IPS-15b (cell line): ENCODE results near the gene SEPTIN1.
A peak's percentile ranks its signal among the peaks of the same experiment; 100 is the strongest.
"Not testable (repeated sequence)": the region's sequence is repeated elsewhere in the genome, so short reads cannot be mapped to it uniquely, and the experiment has no call there.

Experiments
- H3K27me3 ChIP-seq: one replicate; pipeline ENCODE4 v1.6.1; 2013; ENCODE audit warnings: low read length; ENCODE audit not compliant: control insufficient read depth, insufficient read depth
- H3K36me3 ChIP-seq: one replicate; pipeline ENCODE4 v1.6.1; 2013; ENCODE audit warnings: low read length; ENCODE audit not compliant: control insufficient read depth, insufficient read depth
- H3K4me1 ChIP-seq: one replicate; pipeline ENCODE4 v1.6.1; 2013; ENCODE audit warnings: mild to moderate bottlenecking, low read length; ENCODE audit not compliant: control insufficient read depth, insufficient read depth
- H3K4me3 ChIP-seq: one replicate; pipeline ENCODE4 v1.5.1; 2013; ENCODE audit warnings: low read depth, low read length
- H3K9ac ChIP-seq: one replicate; pipeline ENCODE4 v1.6.1; 2013; ENCODE audit warnings: low read depth, mild to moderate bottlenecking, low read length
- H3K9me3 ChIP-seq: one replicate; pipeline ENCODE4 v1.6.1; 2013; ENCODE audit warnings: mild to moderate bottlenecking, low read length; ENCODE audit not compliant: control insufficient read depth, insufficient read depth

Gene SEPTIN1

GRCh38 chr16:30397776-30398660 is 15.7 kb upstream of the SEPTIN1 start:
- Histone ChIP-seq H3K36me3 (peaks cover 13% of the 10 kb centered on the region), H3K27me3 (no peaks in the 10 kb centered on the region), H3K9ac (no peak overlapping the region), H3K4me3 (no peak overlapping the region), H3K9me3 (no peaks in the 10 kb centered on the region), H3K4me1 (peaks cover 5% of the 10 kb centered on the region)

GRCh38 chr16:30397056-30397455 is 14.7 kb upstream of the SEPTIN1 start:
- Histone ChIP-seq H3K36me3 (peaks cover 13% of the 10 kb centered on the region), H3K27me3 (no peaks in the 10 kb centered on the region), H3K4me1 (peaks cover 5% of the 10 kb centered on the region), H3K9ac (no peak overlapping the region), H3K9me3 (no peaks in the 10 kb centered on the region), H3K4me3 (no peak overlapping the region)

GRCh38 chr16:30396627-30397026 is 14.3 kb upstream of the SEPTIN1 start:
- not testable (repeated sequence) for H3K27me3 ChIP-seq, H3K9ac ChIP-seq, H3K4me1 ChIP-seq, H3K9me3 ChIP-seq
- H3K36me3 ChIP-seq, result peaks cover 13% of the 10 kb centered on the region
- peak overlapping the region; percentile 81 for H3K4me3 ChIP-seq

- H3K27me3 ChIP-seq, result no peaks in the 10 kb centered on the region
- H3K4me3 ChIP-seq, result peak overlapping the region; percentile 81
- peak overlapping the region; percentile 85 for H3K9ac ChIP-seq
- H3K4me1 ChIP-seq, result peaks cover 5% of the 10 kb centered on the region
- peaks cover 13% of the 10 kb centered on the region for H3K36me3 ChIP-seq
- H3K9me3 ChIP-seq, result no peaks in the 10 kb centered on the region
Observed at GRCh38 chr16:30395992-30396585, 13.7 kb upstream of the SEPTIN1 start.

- H3K4me3 ChIP-seq, result peak within 1 kb of the TSS; percentile 81
- H3K9me3 ChIP-seq, result no peaks in the 10 kb centered on the region
- no peaks in the 10 kb centered on the region for H3K27me3 ChIP-seq
- H3K4me1 ChIP-seq, result peaks cover 5% of the 10 kb centered on the region
- peaks cover 13% of the 10 kb centered on the region for H3K36me3 ChIP-seq
- H3K9ac ChIP-seq, result peak within 1 kb of the TSS; percentile 85
Observed at GRCh38 chr16:30395155-30395991, 13.0 kb upstream of the SEPTIN1 start, which contains the start of gene ZNF48. TSS of gene ZNF48 (plus strand) at chr16:30395420. CDS start at chr16:30395795, 375 bp downstream.

GRCh38 chr16:30394592-30395154 is 12.3 kb upstream of the SEPTIN1 start:
- H3K27me3 ChIP-seq, result no peaks in the 10 kb centered on the region
- H3K4me1 ChIP-seq, result peaks cover 5% of the 10 kb centered on the region
- peaks cover 13% of the 10 kb centered on the region for H3K36me3 ChIP-seq
- no peaks in the 10 kb centered on the region for H3K9me3 ChIP-seq
- H3K4me3 ChIP-seq, result peak overlapping the region; percentile 81
- H3K9ac ChIP-seq, result peak overlapping the region; percentile 82

- H3K36me3 ChIP-seq, result no peaks in the 10 kb centered on the region
- no peaks in the 10 kb centered on the region for H3K9me3 ChIP-seq
- no peaks in the 10 kb centered on the region for H3K27me3 ChIP-seq
- H3K9ac ChIP-seq, result no peak overlapping the region
- H3K4me3 ChIP-seq, result no peak overlapping the region
- H3K4me1 ChIP-seq, result no peaks in the 10 kb centered on the region
Observed at GRCh38 chr16:30383521-30383920, 1.2 kb upstream of the SEPTIN1 start.

- Histone ChIP-seq H3K4me3 (no peak overlapping the region), H3K9me3 (no peaks in the 10 kb centered on the region), H3K27me3 (no peaks in the 10 kb centered on the region), H3K36me3 (no peaks in the 10 kb centered on the region), H3K9ac (no peak overlapping the region), H3K4me1 (no peaks in the 10 kb centered on the region)
Observed at GRCh38 chr16:30381291-30382041, 895 bp downstream of the SEPTIN1 start.

- Histone ChIP-seq H3K9me3 (no peaks in the 10 kb centered on the region), H3K4me3 (no peak overlapping the region), H3K9ac (no peak overlapping the region), H3K4me1 (no peaks in the 10 kb centered on the region), H3K27me3 (no peaks in the 10 kb centered on the region), H3K36me3 (no peaks in the 10 kb centered on the region)
Observed at GRCh38 chr16:30380803-30381208, 1.6 kb downstream of the SEPTIN1 start.

- Histone ChIP-seq H3K9me3 (no peaks in the 10 kb centered on the region), H3K36me3 (no peaks in the 10 kb centered on the region), H3K4me3 (no peak overlapping the region), H3K27me3 (no peaks in the 10 kb centered on the region), H3K4me1 (no peaks in the 10 kb centered on the region), H3K9ac (no peak overlapping the region)
Observed at GRCh38 chr16:30380072-30380802, 2.1 kb downstream of the SEPTIN1 start.
